Skin epidermis (tissue), 12 donors: ENCODE results near the gene EVX1.
A peak's percentile ranks its signal among the peaks of the same experiment; 100 is the strongest.

ENCODE experiments used
- H3K27ac ChIP-seq, 21 experiments: fragments of 200-600 bp; sonication (generic) in 11 of 21; one replicate each; pipeline ENCODE4 v1.5.0; 2020; ENCODE audit warnings: mild to moderate bottlenecking in 3 of 21, inconsistent platforms in 2 of 21, moderate library complexity in 2 of 21
- H3K4me3 ChIP-seq, 7 experiments: fragments of 200-600 bp; sonication (generic) in 2 of 7; one replicate each; pipeline ENCODE4 v1.5.0; 2020; ENCODE audit warnings: inconsistent platforms in 2 of 7, mild to moderate bottlenecking in 2 of 7, moderate library complexity in 1 of 7

Gene EVX1

DNA sequence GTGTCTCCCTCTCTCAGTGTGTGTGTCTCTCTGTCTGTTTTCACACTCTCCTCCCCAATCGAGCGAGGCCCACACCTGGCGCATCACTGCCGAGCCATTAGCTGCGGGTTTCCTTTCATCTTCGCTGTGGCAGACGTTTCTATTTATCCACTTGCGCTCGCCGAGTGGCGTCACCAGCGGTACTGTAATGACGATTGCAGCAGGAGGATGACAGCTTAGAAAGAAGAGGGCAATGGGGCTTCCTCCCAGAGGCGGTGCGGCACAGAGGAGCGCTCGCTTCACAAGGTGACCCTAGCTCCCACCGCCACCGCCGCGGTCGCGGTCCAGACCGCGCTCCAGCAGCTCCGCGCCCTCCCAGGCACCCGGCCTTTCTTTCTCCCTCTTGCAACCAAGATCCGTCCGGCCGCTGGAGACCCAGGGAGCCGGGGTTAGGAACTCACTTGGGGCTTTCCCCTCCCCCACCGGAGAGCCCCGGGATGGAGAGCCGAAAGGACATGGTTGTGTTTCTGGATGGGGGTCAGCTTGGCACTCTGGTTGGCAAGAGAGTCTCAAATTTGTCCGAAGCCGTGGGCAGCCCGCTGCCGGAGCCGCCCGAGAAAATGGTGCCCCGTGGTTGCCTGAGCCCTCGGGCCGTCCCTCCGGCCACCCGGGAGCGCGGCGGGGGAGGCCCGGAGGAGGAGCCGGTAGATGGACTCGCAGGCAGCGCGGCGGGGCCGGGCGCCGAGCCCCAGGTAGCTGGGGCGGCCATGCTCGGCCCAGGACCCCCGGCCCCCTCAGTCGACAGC is at the start of gene EVX1:
Gene EVX1 (plus strand): TSS at position 248 of the 785 bp plus-strand sequence. CDS start 229 bp downstream, at position 477.
- no peak within 1 kb of the TSS for H3K4me3 ChIP-seq

DNA sequence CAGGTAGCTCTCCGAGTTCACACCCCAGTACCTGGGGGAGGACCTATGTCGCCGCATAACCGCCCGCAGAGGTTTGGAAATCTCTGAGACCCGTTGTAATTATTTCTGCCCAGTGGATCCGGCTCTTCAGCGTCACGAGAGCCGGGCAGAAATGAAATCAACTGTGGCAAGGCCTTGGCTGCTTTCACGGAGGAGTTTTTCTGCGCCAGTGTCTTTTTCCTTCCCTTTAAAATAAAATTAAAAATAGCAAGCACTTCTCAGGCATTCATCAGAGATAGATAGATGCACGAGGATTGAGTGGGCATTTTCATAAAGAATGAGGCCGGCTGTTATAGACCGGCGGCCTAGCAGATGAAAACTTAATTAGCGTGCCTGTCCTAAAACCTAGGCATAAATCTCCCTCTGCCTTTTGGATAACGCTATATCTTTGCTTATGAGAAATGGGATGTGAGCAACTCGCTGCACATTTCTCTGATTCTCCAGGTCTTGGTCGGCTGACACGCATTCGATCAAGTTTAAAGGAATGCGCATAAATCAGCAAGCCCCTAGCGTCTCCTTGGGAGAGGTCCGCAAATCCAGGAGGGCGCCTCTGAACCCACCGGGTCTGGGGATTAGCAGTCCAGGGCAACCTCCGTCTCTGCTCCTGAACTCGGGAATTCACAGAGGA is 49.1 kb upstream of the EVX1 start:
- Histone ChIP-seq H3K27ac (peak overlapping the region in 5 of 21 experiments; percentile 47 to 78 (median 67)), H3K4me3 (peak overlapping the region in 6 of 7 experiments; percentile 14 to 33 (median 19))

More for the DNA sequence above, at the start of gene EVX1:
- no peak within 1 kb of the TSS for H3K27ac ChIP-seq

DNA sequence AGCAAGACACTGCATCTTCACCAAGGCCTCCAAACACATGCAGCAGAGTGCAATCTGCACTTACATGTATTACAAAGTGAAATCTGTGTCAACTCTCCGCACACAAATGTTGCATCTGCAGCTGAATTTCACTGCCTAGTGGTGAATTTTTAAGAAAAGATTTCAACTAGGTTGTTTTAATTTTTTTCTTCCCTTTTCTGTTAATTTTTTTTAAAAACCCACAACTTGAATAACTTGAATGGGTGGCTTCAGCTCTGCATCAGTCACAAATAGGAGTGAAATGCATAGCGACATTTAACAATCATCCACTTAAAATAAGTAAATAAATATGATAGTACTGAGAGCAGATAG is 48.6 kb upstream of the EVX1 start:
- Histone ChIP-seq H3K4me3 (peak overlapping the region in 1 of 7 experiments; percentile 28), H3K27ac (peak overlapping the region in 2 of 21 experiments; percentile 67)

DNA sequence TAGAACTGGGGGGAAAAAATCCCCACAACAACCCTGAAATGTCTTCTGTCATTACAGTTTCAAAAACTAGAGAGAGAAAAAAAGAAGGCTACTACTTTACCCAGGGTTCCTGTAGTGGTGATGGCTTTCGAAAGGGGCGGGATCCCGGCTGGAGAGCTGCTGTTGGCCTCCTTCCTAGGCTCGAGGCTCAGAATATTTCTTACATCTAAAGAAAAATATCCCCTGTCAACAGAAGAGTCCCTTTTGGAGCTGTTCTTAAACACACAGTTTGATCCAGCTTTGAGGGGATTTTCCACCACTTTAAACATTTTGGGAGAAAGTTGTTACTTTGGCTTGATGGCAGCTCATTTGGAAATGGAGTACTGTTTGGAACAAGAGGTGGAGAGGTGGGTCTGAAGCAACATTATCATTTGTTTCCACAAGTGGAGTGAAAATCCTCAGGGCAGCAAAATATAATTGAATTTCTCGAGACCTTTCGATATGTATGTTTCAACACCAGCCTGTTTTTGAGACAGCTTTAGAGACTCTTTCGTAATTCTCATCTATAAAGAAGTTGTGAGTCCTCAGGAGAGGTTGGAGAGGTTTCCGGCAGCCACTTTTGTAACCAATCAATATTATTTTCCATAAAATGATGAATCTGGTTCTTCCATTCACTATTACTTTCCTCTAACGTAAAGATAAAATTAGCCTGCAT is 47.8 kb upstream of the EVX1 start:
- Histone ChIP-seq H3K27ac (peak overlapping the region in 1 of 21 experiments; percentile 14), H3K4me3 (no peak overlapping the region)

DNA sequence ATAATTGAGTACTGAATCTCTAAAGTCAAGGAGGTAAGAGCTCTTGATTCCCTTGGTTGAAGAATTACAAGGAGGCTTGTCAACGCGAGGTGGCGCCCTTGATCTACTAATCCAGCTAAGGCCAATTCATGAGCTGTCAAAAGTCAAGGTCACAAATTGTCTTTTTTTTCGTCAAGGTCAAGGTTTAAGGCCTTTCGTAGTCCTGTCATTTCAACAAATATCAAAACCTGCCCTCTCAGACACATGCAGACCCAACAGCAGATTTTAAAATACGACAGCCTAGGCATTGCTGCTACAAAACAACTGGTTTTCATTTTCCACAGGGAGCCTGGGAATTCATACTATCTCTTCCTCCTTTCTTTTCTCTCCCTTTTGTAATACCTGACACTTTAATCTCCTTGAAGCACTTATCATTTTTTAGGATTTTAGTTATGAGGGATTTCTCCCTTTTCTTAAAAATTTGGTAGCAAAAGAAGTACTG is 46.3 kb upstream of the EVX1 start:
- Histone ChIP-seq H3K4me3 (no peak overlapping the region), H3K27ac (no peak overlapping the region)

DNA sequence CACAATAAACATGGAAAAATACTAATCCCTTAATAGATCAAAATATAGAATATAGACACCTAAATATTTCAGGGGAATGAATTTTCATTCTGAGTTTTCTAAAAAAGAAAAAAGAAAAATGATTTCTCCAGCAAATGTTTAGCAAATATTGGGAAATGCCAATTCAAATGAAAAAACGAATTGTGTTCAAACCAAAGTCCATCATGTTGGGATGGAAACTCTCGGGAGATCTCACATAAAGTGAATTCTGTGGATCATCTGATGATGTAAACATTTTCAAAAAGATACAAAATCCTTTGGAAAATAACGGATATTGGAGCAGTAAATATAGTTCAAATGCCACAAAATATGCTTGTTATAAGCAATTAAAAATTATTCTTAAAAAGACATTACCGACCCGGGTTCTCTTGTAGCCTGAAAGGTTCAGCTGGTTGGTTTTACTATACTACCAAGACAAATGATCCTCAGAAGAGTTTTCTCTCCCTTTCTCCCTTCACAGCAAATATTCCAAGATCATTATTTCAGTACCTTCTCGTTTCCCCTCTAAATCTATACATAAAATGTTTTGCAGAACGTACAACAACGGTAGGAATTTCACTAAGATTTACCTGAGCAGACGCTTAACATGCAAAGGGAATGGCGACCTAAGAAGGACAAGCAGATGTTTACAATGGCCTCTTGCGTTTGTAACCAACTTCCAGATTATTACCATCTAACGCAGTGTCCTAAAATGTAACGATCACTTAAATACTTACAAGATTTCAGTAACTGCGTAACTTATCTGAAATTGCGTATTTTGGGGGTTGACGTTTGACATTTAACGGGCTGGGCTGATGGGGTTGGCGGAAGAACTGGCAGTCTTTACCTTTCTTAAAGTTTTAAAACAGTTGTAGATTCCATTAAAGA is 45.2 kb upstream of the EVX1 start:
- H3K4me3 ChIP-seq, result no peak overlapping the region
- H3K27ac ChIP-seq, result peak overlapping the region in 1 of 21 experiments; percentile 76

DNA sequence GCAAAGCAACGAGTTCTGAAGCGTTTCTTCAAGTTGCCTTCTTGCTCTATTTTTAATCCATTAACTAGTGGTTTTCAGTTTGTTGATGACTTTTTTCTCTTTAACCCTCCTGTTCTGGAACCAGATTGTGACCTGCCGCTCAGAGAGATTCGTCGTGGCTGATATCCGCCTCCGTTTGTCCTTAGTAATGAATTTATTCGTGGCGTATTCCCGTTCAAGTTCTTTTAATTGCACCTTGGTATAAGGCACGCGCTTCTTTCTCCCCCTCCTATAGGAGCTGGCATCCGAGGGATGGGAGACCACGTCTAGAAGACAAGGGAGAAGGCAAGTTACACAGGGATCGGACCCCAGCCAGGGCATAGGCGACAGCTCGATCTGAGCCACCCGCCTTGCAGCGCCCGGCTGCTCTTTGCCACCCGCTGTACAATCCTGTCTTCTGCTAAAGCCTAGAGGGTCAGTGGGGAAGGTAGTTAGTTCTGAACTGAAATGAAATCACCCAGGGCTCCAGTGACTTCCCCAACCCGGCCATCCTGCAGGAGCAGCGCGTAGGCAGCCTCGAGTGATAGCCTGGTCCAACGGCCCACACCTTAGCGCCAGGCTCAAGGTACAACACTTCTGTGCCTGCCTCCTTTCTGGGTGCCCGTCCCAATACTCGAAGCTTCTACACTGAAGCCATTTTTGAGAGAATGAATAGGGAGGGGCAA is 44.3 kb upstream of the EVX1 start:
- Histone ChIP-seq H3K4me3 (peak overlapping the region in 2 of 7 experiments; percentile 20 to 25), H3K27ac (peak overlapping the region in 2 of 21 experiments; percentile 4 to 76)

DNA sequence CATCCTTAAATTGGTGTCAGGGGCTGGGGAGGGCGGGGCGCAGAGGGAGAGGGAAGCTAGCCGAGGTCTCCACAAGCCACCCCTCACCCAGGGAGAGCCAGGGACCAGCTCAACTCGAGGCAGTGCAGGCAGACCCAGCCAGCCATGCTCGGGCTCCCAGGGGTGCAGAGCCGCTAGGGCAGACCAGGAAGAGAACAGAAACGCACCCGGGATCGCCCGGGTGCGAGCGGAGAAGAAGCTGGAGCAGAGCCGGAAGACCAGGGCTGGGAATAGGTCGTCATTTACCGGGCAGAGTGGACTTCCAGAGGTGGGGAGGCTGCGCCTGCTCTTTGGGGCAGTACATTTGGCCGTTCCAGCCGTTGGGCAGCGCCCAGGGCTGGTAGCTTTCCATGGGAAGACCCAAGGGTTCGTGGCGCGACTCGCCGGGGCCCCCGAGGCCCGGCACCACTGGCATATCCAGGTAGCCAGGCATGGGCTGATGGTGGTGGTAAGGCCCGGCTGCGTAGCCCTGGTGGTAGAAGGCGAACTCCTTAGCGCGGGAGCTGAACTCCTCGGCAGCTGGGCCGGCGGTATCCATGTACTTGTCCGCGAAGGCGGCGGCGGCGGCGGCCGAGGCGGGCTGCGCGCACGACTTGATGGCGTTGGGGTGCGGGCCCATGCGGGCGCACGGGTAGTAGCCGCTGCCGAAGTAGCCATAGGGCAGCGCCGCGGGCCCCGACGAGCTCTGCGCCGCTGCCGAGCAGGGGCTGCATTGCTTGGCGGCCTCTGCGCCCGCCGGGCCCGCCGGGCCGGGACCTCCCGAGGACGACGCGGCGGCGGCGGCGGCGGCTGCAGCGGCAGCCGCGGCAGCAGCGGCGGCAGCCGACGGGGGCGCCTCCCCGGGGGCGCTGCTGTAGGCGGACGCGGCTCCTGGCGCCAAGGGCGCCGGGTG is 43.5 kb upstream of the EVX1 start:
- Histone ChIP-seq H3K4me3 (peak overlapping the region in 5 of 7 experiments; percentile 10 to 42 (median 20)), H3K27ac (peak overlapping the region in 3 of 21 experiments; percentile 4 to 76 (median 34))

DNA sequence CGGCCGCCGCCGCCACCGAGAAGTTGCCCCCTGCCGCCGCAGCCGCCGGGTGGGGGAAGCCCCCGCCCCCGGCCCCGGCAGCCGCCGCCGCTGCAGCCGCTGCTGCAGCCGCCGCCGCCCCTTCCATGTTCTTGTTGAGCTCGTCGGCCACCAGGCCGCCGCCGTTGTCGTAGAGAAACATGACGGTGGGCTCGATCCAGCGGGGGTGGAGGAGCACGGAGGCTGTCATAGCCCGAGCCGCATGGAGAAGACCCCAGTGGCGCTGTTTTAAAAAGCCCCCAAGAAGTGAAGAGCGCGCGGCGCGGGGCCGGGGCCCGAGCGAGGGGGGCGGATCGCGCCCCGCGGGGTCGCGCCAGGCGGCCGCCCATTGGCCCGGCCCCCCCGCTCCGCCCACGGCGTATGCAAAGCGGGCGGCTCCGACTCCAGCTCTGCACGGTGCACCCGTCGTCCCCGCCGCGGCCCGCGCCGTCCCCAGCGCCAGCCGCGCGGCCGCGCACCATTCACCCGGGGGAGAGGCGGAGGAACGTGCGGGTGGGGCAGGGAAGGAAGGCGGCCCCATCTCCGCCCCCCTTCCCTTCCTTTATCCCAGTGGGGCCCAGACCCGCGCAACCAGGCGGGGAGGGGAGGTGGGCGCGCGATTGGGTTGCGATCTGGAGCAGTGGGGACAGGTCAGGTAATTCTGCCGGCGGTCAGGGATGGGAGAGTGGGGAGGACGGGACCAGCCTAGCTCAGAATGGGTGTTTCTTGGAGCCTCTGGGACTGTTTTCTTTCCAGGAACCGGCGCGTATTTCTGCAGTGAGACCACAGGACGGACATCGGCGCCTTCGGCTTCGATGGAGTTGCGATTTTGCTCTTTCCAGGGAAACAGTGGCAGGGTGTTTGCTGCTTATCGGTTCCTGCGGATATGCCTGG is 42.5 kb upstream of the EVX1 start, which contains the start of gene HOXA13:
Gene HOXA13 (minus strand): TSS at position 243 of the 912 bp plus-strand sequence. CDS start 14 bp downstream, at position 229.
- Histone ChIP-seq H3K27ac (peak within 1 kb of the TSS in 3 of 21 experiments; percentile 4 to 76 (median 34)), H3K4me3 (peak within 1 kb of the TSS; percentile 10 to 42 (median 31))

DNA sequence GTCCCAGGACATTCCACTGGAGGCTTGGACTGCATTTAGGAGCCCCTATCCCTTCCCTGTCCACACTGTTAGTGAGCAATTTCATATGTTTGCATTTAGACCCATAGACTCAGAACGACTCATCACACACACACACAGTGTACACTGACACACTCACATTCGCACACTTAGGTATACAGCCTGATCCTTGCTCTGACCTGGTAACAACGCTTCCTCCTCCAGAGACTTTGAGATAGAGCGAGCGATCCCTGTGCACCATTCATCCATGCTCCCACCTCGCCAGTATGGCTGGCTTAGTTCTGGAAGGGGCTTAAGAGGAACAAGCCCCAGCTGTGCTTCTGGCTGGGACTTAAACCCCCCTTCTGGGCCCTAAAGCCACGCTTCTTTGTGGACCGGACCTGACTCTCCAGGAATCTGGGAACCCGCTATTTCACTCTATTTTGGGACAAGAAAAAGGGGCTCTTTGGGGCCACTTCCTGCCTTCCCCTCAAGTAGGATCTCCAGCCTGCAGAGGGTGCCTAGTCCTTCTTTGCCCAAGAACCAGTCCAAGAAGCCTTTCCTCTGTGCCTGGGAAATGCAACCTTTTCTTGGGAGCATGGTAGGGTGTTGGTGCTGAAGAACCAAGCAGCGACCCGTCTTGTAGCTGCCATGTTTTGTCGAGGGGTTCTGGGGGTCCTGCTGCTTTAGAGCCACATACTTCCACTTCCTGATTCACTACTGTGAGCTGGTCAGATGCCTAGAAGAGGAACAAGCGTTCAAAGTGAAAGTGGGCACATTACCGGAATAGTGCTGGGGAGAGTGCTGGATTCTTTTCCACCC is 41.6 kb upstream of the EVX1 start:
- peak overlapping the region in 4 of 7 experiments; percentile 26 to 42 (median 34) for H3K4me3 ChIP-seq
- H3K27ac ChIP-seq, result no peak overlapping the region

DNA sequence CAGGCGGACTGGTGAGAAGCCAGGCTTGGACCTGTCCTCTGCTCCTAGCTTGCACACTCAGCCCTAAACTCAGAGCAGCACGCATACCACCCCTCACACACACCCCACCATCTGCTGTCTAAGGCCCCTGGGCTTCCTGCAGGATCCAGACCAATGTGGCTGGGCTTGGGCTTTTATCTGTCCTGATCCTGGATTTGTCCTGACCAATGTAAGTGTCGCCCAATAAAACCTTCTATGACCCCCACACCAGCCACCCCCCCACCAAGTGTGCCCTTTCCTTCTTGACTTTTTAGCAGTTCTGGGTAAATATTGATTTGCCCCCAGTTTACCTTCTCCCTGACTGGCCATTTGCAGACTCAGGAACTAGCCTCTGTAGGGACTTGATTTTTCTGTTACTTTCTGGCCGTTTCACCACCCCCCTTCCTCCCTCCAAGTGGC is 41.0 kb upstream of the EVX1 start:
- no peak overlapping the region for H3K27ac ChIP-seq
- H3K4me3 ChIP-seq, result peak overlapping the region in 1 of 7 experiments; percentile 12

DNA sequence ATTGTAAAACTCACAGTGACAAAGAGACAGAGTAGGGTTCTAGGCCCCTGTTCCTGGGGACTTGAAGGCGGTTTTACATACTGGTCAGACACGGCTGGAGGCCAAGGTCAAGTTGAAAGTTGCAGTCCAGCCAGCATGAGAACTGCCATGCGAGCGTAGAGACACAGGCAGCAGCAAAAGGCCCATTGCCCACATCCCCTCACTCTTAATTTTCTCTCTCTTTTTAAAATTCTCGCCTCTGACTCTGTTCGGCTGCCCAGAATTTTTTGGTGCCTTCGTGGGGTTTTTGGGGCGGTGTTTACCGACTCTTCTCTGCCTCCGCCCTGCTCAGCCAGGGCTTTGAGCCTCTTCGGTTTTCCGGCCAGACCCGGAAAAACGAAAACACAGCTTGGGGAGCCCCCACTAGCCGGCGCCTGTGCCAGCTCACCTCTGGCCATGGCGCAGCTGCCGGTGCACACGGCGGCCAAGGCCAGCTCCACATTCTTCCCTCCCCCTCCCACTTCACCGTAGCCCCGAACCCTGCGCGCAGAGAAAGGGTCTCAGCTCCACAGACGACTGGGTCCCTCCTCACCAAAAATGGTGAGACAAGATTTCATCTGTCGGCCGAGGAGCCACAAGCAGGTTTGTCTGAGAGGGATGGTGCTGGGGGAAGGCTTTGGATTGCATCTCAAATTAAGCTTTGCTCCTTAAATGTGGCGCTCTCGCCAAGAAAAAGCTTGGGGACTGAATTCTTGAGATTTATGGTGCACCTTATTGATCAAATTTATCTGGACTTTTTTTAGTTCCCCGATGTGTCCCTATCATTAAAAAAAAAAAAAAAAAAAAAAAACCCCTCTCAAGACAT is 40.4 kb upstream of the EVX1 start:
- Histone ChIP-seq H3K27ac (no peak overlapping the region), H3K4me3 (no peak overlapping the region)

DNA sequence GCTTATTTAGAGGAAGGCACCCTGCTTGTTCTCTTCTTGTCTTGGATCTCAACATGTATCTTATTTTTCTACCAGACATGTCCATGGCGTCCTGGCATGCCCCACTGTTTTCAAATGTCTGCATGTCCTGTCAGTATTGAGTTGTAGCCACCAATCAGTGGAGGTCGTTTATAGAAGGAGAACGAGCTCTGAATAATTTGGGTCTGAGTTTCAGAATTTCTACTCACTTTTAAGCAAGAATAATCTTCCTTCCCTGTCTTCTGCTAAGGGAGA is 39.8 kb upstream of the EVX1 start:
- Histone ChIP-seq H3K4me3 (no peak overlapping the region), H3K27ac (no peak overlapping the region)

DNA sequence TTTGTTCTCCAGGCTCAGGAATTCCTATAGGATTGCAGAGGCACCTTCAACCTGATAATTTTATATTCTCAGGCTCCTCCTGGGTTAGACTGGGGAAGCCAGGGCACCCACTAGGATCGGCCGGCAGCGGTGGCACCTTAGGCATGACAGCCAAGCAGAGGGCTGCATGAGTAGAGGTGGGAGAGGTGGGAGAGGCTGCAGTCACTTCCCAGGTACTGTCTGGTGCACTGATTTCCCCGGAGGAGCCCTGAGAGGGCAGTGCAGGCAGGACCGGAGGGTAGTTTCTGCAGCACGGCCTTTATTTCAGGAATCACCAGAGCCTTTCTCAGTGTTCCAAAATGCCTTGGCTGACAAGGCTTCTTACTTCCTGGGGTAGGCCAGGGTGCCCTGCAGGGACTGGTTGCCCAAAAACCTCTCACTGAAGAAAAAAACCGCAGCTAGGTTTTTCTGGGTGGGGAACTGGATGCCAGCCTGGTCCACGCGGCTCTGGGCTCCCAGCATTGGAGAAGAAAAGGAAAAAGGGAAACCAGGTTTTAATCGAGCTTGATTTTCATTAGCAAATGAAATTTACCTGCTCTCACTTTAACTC is 39.1 kb upstream of the EVX1 start:
- H3K4me3 ChIP-seq, result no peak overlapping the region
- H3K27ac ChIP-seq, result no peak overlapping the region
